NCI-H146 (cell line): Measurements from ENCODE around the gene AARSD1.
"Not testable (repeated sequence)": the region's sequence is repeated elsewhere in the genome, so short reads cannot be mapped to it uniquely, and the experiment has no call there.

Experiments
- DNase-seq: peaks from one replicate; lab custom pipeline; 2025; lab: John Stamatoyannopoulos, UW

AARSD1 gene

GRCh38 chr17:42964161-42964932, at the start of gene AARSD1:
AARSD1 (minus strand) TSS chr17:42964454; CDS start chr17:42964440, 14 bp downstream.
- peak; percentile 91 for DNase-seq

- DNase-seq: no peak
These were observed 49.0 kb upstream of the AARSD1 start for GRCh38 chr17:43013296-43013695.

GRCh38 chr17:43011728-43012472, 47.6 kb upstream of the AARSD1 start:
- no peak for DNase-seq

GRCh38 chr17:43010667-43011308, 46.5 kb upstream of the AARSD1 start:
- no peak for DNase-seq

- peak; percentile 57 for DNase-seq
These were observed 42.6 kb upstream of the AARSD1 start, which contains the start of gene IFI35 for GRCh38 chr17:43006639-43007551. IFI35 (plus strand) TSS chr17:43006784; CDS start chr17:43006948, 164 bp downstream.

- no peak for DNase-seq
These were observed 39.4 kb upstream of the AARSD1 start for GRCh38 chr17:43003542-43004172.

GRCh38 chr17:43000894-43001293, 36.6 kb upstream of the AARSD1 start:
- not testable (repeated sequence) for DNase-seq

- no peak for DNase-seq
These were observed 34.8 kb upstream of the AARSD1 start for GRCh38 chr17:42999003-42999525.

- DNase-seq: peak; percentile 99
These were observed 34.0 kb upstream of the AARSD1 start, which contains the start of gene RPL27 for GRCh38 chr17:42997984-42998938. RPL27 (plus strand) TSS chr17:42998419; CDS start chr17:42998751, 332 bp downstream.

GRCh38 chr17:42997390-42997983, 33.2 kb upstream of the AARSD1 start:
- DNase-seq: no peak

GRCh38 chr17:42993913-42994312, 29.7 kb upstream of the AARSD1 start:
- not testable (repeated sequence) for DNase-seq

GRCh38 chr17:42992872-42993271, 28.6 kb upstream of the AARSD1 start:
- no peak for DNase-seq

GRCh38 chr17:42991471-42991870, 27.2 kb upstream of the AARSD1 start:
- DNase-seq: no peak

- DNase-seq: no peak
These were observed 25.7 kb upstream of the AARSD1 start for GRCh38 chr17:42989726-42990652.

- DNase-seq: no peak
These were observed 24.9 kb upstream of the AARSD1 start for GRCh38 chr17:42989141-42989540.

- no peak for DNase-seq
These were observed 21.0 kb upstream of the AARSD1 start for GRCh38 chr17:42985225-42985624.

- DNase-seq: no peak
These were observed 18.0 kb upstream of the AARSD1 start for GRCh38 chr17:42982266-42982665.
